ENCODE measurements around the gene ZNF462.

ZNF462 gene

GRCh38 chr9:106920091-106920490, 57.1 kb downstream of the ZNF462 start:
- H3K4me3 ChIP-seq (ENCODE audit: low read depth, low read length): no peak overlapping the region
- TF ChIP-seq CTCF (IDR thresholded peaks at IDR 0.05; ENCODE audit: insufficient read depth, low read depth, low read length, missing control alignments): no peak
- no peak for DNase-seq (ENCODE audit: low read depth)

DNA sequence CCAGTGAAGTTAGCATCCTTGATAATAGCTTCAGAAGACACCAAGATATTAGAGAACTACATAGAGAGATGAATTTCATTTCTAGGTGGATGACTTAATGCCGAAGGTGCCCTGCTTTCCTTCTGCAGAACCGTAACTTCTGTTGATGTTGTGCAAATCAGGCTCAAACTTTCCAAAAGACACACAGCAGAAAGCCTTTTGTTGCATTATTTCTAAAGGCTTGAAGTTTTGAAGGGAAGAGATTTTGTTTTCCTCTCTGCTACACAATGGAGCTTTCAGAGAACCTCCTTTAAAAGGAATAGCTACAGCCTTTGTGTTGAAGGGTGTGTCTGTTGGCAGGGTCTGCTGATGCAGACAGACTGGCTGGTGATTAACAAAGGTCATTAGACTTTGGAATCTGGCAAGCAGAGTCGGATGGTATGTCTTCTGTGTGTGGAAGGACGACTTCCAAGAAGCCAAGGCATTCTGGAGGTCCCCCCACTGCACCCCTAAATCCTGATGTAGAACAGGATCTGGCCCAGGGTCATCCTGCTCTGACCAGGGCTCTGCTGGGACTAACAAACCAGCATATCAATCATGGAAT, 57.8 kb downstream of the ZNF462 start:
- TF ChIP-seq CTCF (IDR thresholded peaks at IDR 0.05; ENCODE audit: insufficient read depth, low read depth, low read length, missing control alignments): no peak
- no peak for DNase-seq (ENCODE audit: low read depth)
- H3K4me3 ChIP-seq (ENCODE audit: low read depth, low read length): no peak overlapping the region

- no peak for DNase-seq (ENCODE audit: low read depth)
- no peak for TF ChIP-seq CTCF (IDR thresholded peaks at IDR 0.05; ENCODE audit: insufficient read depth, low read depth, low read length, missing control alignments)
- H3K4me3 ChIP-seq (ENCODE audit: low read depth, low read length): no peak overlapping the region
Measured at GRCh38 chr9:106921341-106921899, 58.5 kb downstream of the ZNF462 start.

GRCh38 chr9:106922026-106922425, 59.1 kb downstream of the ZNF462 start:
- DNase-seq (ENCODE audit: low read depth): no peak
- no peak overlapping the region for H3K4me3 ChIP-seq (ENCODE audit: low read depth, low read length)
- TF ChIP-seq CTCF (IDR thresholded peaks at IDR 0.05; ENCODE audit: insufficient read depth, low read depth, low read length, missing control alignments): no peak

DNA sequence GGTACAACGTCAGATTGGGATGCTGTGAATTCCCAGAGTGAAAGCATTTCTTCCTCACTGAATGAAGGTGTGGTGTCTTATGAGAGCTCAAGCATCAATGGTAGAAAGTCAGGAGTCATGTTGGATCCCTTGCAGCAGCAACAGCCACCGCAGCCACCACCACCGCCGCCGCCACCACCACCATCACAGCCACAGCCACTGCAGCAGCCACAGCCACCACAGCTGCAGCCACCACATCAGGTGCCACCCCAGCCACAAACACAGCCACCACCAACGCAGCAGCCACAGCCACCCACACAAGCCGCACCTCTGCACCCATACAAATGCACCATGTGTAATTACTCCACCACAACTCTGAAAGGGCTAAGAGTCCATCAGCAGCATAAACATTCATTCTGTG, 62.4 kb downstream of the ZNF462 start:
- no peak for DNase-seq (ENCODE audit: low read depth)
- H3K4me3 ChIP-seq (ENCODE audit: low read depth, low read length): no peak overlapping the region
- TF ChIP-seq CTCF (IDR thresholded peaks at IDR 0.05; ENCODE audit: insufficient read depth, low read depth, low read length, missing control alignments): no peak

DNA sequence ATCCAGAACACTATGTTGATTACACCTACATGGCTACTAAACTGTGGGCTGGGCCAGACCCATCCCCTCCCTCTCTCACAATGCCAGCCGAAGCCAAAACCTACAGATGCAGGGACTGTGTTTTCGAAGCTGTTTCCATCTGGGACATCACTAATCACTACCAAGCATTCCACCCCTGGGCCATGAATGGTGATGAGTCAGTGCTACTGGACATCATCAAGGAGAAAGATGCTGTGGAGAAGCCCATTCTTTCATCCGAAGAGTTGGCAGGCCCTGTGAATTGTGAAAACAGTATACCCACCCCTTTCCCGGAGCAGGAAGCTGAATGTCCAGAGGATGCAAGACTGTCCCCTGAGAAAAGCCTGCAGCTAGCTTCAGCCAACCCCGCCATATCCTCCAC, 65.0 kb downstream of the ZNF462 start:
- no peak overlapping the region for H3K4me3 ChIP-seq (ENCODE audit: low read depth, low read length)
- no peak for DNase-seq (ENCODE audit: low read depth)
- TF ChIP-seq CTCF (IDR thresholded peaks at IDR 0.05; ENCODE audit: insufficient read depth, low read depth, low read length, missing control alignments): no peak

- no peak overlapping the region for H3K4me3 ChIP-seq (ENCODE audit: low read depth, low read length)
- no peak for TF ChIP-seq CTCF (IDR thresholded peaks at IDR 0.05; ENCODE audit: insufficient read depth, low read depth, low read length, missing control alignments)
- no peak for DNase-seq (ENCODE audit: low read depth)
Measured at GRCh38 chr9:106928350-106928749, 65.4 kb downstream of the ZNF462 start.
